Brain pericyte (primary cell): ENCODE measurements around the gene PLEKHA6.

Experiments
- DNase-seq: peaks from one replicate; pipeline ENCODE4 v3.0.0-alpha.2; 2012; ENCODE audit warnings: low read depth, low spot score

Gene PLEKHA6

GRCh38 chr1:204286831-204287421 is 72.8 kb downstream of the PLEKHA6 start:
- no peak for DNase-seq

- DNase-seq: no peak
Measured at GRCh38 chr1:204286315-204286714, 73.4 kb downstream of the PLEKHA6 start.

GRCh38 chr1:204285436-204286305 is 74.1 kb downstream of the PLEKHA6 start:
- DNase-seq: no peak

GRCh38 chr1:204284929-204285328 is 74.8 kb downstream of the PLEKHA6 start:
- no peak for DNase-seq

- no peak for DNase-seq
Measured at GRCh38 chr1:204283711-204284651, 75.7 kb downstream of the PLEKHA6 start.

GRCh38 chr1:204282761-204283221 is 76.9 kb downstream of the PLEKHA6 start:
- no peak for DNase-seq

GRCh38 chr1:204280099-204280961 is 79.4 kb downstream of the PLEKHA6 start:
- no peak for DNase-seq

GRCh38 chr1:204278958-204279357 is 80.8 kb downstream of the PLEKHA6 start:
- no peak for DNase-seq

GRCh38 chr1:204278251-204278650 is 81.5 kb downstream of the PLEKHA6 start:
- no peak for DNase-seq

- DNase-seq: no peak
Measured at GRCh38 chr1:204277563-204278219, 82.0 kb downstream of the PLEKHA6 start.

- DNase-seq: no peak
Measured at GRCh38 chr1:204275695-204276370, 83.9 kb downstream of the PLEKHA6 start.

- no peak for DNase-seq
Measured at GRCh38 chr1:204274446-204274845, 85.3 kb downstream of the PLEKHA6 start.

GRCh38 chr1:204272505-204272904 is 87.2 kb downstream of the PLEKHA6 start:
- DNase-seq: no peak

GRCh38 chr1:204271970-204272369 is 87.8 kb downstream of the PLEKHA6 start:
- DNase-seq: no peak

GRCh38 chr1:204268101-204268500 is 91.6 kb downstream of the PLEKHA6 start:
- DNase-seq: no peak

GRCh38 chr1:204267191-204267601 is 92.5 kb downstream of the PLEKHA6 start:
- no peak for DNase-seq

GRCh38 chr1:204266504-204267034 is 93.2 kb downstream of the PLEKHA6 start:
- DNase-seq: no peak

- no peak for DNase-seq
Measured at GRCh38 chr1:204265665-204266064, 94.1 kb downstream of the PLEKHA6 start.

GRCh38 chr1:204264805-204265204 is 94.9 kb downstream of the PLEKHA6 start:
- no peak for DNase-seq
